GM20000 (cell line): ENCODE measurements around the gene CARS2.
"Not testable (repeated sequence)": the region's sequence is repeated elsewhere in the genome, so short reads cannot be mapped to it uniquely, and the experiment has no call there.

ENCODE experiments used
- DNase-seq: peaks from one replicate; pipeline ENCODE4 v3.0.0; 2012; ENCODE audit warnings: low spot score
- TF ChIP-seq, protein P1 (sequence below): IDR thresholded peaks from 2 replicates; pipeline ENCODE4 v1.5.1; 2012; ENCODE audit warnings: mild to moderate bottlenecking, control low read depth; ENCODE audit errors: extremely low read depth, missing control alignments

Gene CARS2

GRCh38 chr13:110698689-110699088 lies 7.2 kb downstream of the CARS2 start:
- no peak for DNase-seq
- TF ChIP-seq, protein P1, sequence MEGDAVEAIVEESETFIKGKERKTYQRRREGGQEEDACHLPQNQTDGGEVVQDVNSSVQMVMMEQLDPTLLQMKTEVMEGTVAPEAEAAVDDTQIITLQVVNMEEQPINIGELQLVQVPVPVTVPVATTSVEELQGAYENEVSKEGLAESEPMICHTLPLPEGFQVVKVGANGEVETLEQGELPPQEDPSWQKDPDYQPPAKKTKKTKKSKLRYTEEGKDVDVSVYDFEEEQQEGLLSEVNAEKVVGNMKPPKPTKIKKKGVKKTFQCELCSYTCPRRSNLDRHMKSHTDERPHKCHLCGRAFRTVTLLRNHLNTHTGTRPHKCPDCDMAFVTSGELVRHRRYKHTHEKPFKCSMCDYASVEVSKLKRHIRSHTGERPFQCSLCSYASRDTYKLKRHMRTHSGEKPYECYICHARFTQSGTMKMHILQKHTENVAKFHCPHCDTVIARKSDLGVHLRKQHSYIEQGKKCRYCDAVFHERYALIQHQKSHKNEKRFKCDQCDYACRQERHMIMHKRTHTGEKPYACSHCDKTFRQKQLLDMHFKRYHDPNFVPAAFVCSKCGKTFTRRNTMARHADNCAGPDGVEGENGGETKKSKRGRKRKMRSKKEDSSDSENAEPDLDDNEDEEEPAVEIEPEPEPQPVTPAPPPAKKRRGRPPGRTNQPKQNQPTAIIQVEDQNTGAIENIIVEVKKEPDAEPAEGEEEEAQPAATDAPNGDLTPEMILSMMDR = no peak

GRCh38 chr13:110697842-110698241 lies 8.1 kb downstream of the CARS2 start:
- DNase-seq = no peak
- TF ChIP-seq, protein P1 = no peak

- TF ChIP-seq, protein P1 = no peak
- no peak for DNase-seq
Measured at GRCh38 chr13:110696776-110697175, 9.1 kb downstream of the CARS2 start.

DNA sequence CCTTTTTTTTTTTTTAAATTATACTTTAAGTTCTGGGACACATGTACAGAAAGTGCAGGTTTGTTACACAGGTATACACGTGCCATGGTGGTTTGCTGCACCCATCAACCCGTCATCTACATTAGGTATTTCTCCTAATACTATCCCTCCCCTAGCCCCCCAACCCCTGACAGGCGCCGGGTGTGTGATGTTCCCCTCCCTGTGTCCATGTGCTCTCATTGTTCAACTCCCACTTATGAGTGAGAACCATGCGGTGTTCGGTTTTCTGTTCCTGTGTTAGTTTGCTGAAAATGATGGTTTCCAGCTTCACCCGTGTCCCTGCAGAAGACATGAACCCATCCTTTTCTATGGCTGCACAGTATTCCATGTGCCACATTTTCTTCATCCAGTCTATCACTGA lies 10.1 kb downstream of the CARS2 start:
- DNase-seq = not testable (repeated sequence)

DNA sequence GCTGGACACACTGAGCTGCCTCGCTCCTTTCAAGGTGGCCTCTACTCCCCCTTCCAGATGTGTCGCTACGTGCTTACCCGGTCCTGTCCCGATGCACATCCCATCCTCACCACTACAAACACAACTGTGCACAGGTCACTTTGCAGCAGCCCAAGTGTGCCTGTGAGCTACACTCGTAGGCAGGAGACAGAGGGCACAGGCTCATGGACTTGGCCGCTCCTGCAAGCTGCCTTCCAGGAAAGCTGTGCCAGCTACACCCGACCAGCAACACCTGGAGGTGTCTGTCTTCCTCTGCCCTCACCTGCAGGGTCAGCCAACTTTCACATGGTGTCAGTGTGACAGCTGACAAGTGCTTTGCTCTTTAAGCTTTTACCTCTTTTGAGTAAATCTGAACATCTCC lies 15.4 kb downstream of the CARS2 start:
- DNase-seq = no peak
- TF ChIP-seq, protein P1 = no peak

DNA sequence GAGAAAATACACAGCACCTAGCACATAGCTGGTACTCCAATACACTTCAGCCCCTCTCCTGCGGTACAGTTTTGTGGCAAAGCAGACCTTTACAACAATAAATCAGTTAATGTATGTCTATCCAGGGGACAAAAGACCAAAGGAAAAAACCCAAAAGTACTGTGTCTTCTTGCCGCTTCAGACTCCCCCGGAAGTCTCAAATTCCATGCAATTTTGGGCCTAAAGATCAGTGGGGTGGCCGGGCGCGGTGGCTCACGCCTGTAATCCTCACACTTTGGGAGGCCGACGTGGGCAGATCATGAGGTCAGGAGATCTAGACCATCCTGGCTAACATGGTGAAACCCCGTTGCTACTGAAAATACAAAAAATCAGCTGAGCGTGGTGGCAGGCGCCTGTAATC lies 16.2 kb downstream of the CARS2 start:
- TF ChIP-seq, protein P1 = no peak

DNA sequence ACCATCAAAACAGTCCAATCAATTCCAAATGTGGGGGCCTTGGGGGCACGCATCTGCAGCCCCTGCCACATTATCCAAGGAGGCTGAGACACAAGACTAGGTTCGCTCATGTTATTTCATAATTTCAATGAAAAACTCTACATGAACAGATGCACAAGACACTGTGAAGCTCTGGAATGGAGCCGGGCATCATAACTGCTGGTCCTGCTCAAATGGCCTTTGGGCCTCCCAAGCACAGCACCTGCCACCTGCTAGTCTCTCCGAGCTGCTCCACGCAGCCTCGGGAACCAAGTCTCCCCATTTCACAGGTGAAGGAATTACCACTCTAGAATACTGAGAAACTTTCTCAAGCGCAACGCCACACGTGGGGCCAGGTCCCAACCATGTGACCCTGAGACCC lies 16.9 kb downstream of the CARS2 start:
- TF ChIP-seq, protein P1 = no peak
- DNase-seq = no peak

More for the DNA sequence above, 16.2 kb downstream of the CARS2 start:
- DNase-seq = no peak

- no peak for DNase-seq
- TF ChIP-seq, protein P1 = no peak
Measured at GRCh38 chr13:110687736-110688135, 18.2 kb downstream of the CARS2 start.
